Fibroblast of upper back skin (primary cell): ENCODE results near the gene HVCN1.
"Not testable (repeated sequence)": the region's sequence is repeated elsewhere in the genome, so short reads cannot be mapped to it uniquely, and the experiment has no call there.

Experiments used
- DNase-seq: peaks from one replicate; pipeline ENCODE4 v3.0.0-alpha.2; 2013

Gene HVCN1

GRCh38 chr12:110688446-110689280, at the start of gene HVCN1:
Gene HVCN1, minus strand, starts transcription at chr12:110689115. Its CDS starts 5,870 bp downstream, at chr12:110683245.
- DNase-seq, result peak; percentile 2

- DNase-seq, result no peak
Observed at GRCh38 chr12:110737532-110737931, 48.6 kb upstream of the HVCN1 start.

GRCh38 chr12:110737016-110737415, 48.1 kb upstream of the HVCN1 start:
- DNase-seq, result not testable (repeated sequence)

GRCh38 chr12:110733900-110734299, 45.0 kb upstream of the HVCN1 start:
- DNase-seq, result no peak

GRCh38 chr12:110733089-110733715, 44.3 kb upstream of the HVCN1 start:
- peak; percentile 75 for DNase-seq

- no peak for DNase-seq
Observed at GRCh38 chr12:110732572-110732971, 43.7 kb upstream of the HVCN1 start.

GRCh38 chr12:110731479-110731878, 42.6 kb upstream of the HVCN1 start:
- no peak for DNase-seq

- DNase-seq, result no peak
Observed at GRCh38 chr12:110728628-110729027, 39.7 kb upstream of the HVCN1 start.

GRCh38 chr12:110726708-110727369, 37.9 kb upstream of the HVCN1 start:
- DNase-seq, result no peak

- no peak for DNase-seq
Observed at GRCh38 chr12:110726028-110726427, 37.1 kb upstream of the HVCN1 start.

GRCh38 chr12:110725267-110725666, 36.4 kb upstream of the HVCN1 start:
- no peak for DNase-seq

- not testable (repeated sequence) for DNase-seq
Observed at GRCh38 chr12:110722892-110723291, 34.0 kb upstream of the HVCN1 start.

- no peak for DNase-seq
Observed at GRCh38 chr12:110721570-110721969, 32.7 kb upstream of the HVCN1 start.

GRCh38 chr12:110720516-110720915, 31.6 kb upstream of the HVCN1 start:
- no peak for DNase-seq

- no peak for DNase-seq
Observed at GRCh38 chr12:110718222-110718908, 29.4 kb upstream of the HVCN1 start.

- no peak for DNase-seq
Observed at GRCh38 chr12:110717037-110717436, 28.1 kb upstream of the HVCN1 start.

- DNase-seq, result no peak
Observed at GRCh38 chr12:110708917-110709316, 20.0 kb upstream of the HVCN1 start.

GRCh38 chr12:110705309-110705708, 16.4 kb upstream of the HVCN1 start:
- no peak for DNase-seq

- DNase-seq, result no peak
Observed at GRCh38 chr12:110704750-110705149, 15.8 kb upstream of the HVCN1 start.

- DNase-seq, result no peak
Observed at GRCh38 chr12:110704231-110704630, 15.3 kb upstream of the HVCN1 start.

GRCh38 chr12:110702081-110702480, 13.2 kb upstream of the HVCN1 start:
- no peak for DNase-seq

- no peak for DNase-seq
Observed at GRCh38 chr12:110699591-110700445, 10.9 kb upstream of the HVCN1 start.
